Lower leg skin (tissue), 4 donors: Measurements from ENCODE around the gene ICE1. TPM values are rescaled to one million over a fixed set of nuclear protein-coding genes. Genes with fewer than 3 reads are reported as not detected.
"Not testable (repeated sequence)": the region's sequence is repeated elsewhere in the genome, so short reads cannot be mapped to it uniquely, and the experiment has no call there.

Source experiments
- DNase-seq, 2 donors: peaks; one replicate each; pipeline ENCODE4 v3.0.0-alpha.2; 2019; ENCODE audit warnings: low spot score in 2 of 2
- H3K4me3 ChIP-seq: fragments of 200-600 bp; sonication (generic); 2 replicates; pipeline ENCODE4 v1.5.1; 2017; ENCODE audit warnings: mild to moderate bottlenecking, low read depth; ENCODE audit not compliant: poor library complexity, severe bottlenecking
- POLR2A ChIP-seq, 2 donors: fragments of 450-650 bp; IDR thresholded peaks; one replicate each; pipeline ENCODE4 v1.6.1; 2016 to 2017; ENCODE audit warnings: antibody characterized with exemption in 2 of 2, mild to moderate bottlenecking in 1 of 2, moderate library complexity in 1 of 2
- WGBS, 2 donors: methylation state at CpG; one replicate each; pipeline ENCODE4 v1.1.5; 2018; 5-methylcytosine and 5-hydroxymethylcytosine counted together
- intact Hi-C: fragments of 100-400 bp; cut with DNase I; formaldehyde crosslinking; loops from one replicate; pipeline ENCODE4 v1.15.0; 2023; ENCODE audit warnings: low total_unique reads
- total RNA-seq, 4 donors: library from RNA; depleted of rRNA; stranded (reverse); fragments of >200 nt; gene quantifications; one replicate each; pipeline ENCODE4 v1.1.0, GENCODE V29; 2016
- TF ChIP-seq, protein P1 (sequence below), 3 donors: fragments of 450-650 bp; IDR thresholded peaks; one replicate each; pipeline ENCODE4 v1.5.1; 2016; ENCODE audit warnings: antibody characterized with exemption in 3 of 3, mild to moderate bottlenecking in 3 of 3, moderate library complexity in 2 of 3

ICE1 gene
- total RNA-seq, 4 donors from 2014 or later, result 15.3 to 20.2 (median 19.1) TPM

DNA sequence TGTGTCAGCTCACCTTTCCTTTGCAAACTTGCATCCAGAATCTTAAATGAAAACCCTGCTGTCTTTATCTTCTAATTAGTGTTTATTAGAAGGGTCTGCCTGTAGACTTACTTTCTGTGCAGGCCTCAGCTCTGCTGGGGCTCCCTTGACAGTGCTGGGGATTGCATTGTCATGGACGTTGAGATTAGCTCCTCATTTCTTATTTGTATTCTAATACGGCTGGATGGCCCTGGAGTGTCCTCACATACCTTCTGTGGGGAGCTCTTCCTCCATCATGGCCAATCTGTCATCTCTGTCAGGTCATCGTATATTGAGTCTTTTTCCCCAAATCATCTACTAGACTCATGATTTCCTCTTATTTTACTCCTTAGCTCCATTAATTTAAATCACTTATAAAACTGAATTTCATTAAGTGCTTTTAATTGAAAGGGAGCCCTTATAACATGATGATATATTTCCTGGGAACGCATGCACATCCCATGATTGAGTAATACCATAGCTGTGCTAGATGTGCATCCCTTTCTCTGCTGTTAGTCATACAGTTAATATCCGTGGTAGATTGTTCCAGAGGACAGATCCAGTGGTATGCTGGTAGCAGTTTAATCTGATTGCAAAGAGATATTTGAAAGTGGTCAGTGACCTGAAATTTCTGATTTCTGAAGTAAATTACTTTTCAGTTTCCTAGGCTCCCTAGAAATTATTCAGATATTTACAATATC is 61.6 kb downstream of the ICE1 start:
- no peak for TF ChIP-seq POLR2A (IDR thresholded peaks at IDR 0.05)
- TF ChIP-seq, protein P1, sequence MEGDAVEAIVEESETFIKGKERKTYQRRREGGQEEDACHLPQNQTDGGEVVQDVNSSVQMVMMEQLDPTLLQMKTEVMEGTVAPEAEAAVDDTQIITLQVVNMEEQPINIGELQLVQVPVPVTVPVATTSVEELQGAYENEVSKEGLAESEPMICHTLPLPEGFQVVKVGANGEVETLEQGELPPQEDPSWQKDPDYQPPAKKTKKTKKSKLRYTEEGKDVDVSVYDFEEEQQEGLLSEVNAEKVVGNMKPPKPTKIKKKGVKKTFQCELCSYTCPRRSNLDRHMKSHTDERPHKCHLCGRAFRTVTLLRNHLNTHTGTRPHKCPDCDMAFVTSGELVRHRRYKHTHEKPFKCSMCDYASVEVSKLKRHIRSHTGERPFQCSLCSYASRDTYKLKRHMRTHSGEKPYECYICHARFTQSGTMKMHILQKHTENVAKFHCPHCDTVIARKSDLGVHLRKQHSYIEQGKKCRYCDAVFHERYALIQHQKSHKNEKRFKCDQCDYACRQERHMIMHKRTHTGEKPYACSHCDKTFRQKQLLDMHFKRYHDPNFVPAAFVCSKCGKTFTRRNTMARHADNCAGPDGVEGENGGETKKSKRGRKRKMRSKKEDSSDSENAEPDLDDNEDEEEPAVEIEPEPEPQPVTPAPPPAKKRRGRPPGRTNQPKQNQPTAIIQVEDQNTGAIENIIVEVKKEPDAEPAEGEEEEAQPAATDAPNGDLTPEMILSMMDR (IDR thresholded peaks at IDR 0.05), result no peak
- no peak overlapping the region for H3K4me3 ChIP-seq
- WGBS, 2 donors, result 84 to 87% methylated on average over 5 of the region's 5 CpGs
- intact Hi-C loops, result no loop called here
- no peak for DNase-seq

DNA sequence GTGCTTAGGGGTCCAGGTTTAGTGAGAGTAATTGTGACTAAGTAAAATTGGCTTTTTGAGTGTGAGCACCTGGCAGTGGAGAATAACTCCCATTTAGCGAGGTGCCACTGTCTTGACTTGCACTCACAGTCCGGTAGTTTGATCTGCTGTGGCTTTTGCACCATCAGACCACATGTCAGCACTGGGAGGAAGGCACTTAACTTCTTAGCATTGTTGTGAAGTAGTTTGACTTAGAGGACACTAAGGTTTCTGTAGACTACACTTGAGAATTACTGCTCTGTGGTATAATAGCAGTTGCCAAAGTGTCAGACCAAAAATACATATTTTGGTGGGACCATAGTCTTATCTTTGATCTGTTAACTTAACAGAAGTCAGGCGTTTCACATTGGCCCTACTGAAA is 63.6 kb downstream of the ICE1 start:
- no peak for DNase-seq
- H3K4me3 ChIP-seq, result no peak overlapping the region
- intact Hi-C loops, result no loop called here
- 86 to 90% methylated on average over 3 of the region's 3 CpGs for WGBS, 2 donors
- TF ChIP-seq, protein P1 (IDR thresholded peaks at IDR 0.05), result no peak
- TF ChIP-seq POLR2A (IDR thresholded peaks at IDR 0.05), result no peak

DNA sequence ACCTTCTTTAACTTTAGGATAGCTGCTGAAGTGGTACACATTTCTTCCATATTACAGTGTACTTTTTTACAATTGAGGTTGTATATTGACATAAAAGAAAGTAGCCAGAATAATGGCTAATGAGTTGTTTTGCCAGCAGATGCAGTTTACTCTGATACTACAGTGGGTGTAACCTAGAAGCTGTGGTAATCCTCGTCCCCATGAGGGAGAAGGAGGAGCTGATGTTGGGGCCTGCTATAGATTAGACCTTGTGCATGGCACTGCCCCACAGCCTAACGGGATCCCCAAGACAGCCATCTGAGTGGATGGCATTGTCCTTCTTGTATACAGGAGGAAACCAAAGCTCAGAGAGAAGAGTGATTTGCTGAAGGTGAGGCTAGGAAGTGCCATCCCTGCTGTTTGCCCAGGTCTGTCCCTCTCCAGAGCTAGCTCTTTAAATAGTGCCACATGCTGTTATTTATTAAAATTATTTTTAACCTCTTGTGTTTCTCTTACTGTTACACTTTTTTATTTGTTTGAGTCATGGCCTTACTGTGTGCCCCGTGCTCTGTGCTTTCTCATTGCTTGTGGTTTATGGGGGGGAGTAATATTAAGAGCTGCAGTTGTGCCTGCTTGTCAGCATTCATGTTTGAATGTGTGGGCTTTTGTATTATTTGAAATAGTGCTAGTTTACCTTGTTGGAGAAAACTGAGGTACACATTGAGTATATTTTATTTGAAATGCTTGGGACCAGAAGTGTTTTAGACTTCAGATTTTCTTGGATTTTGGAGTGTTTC is 65.3 kb downstream of the ICE1 start:
- 59 to 62% methylated on average over 3 of the region's 3 CpGs for WGBS, 2 donors
- H3K4me3 ChIP-seq, result no peak overlapping the region
- no peak for DNase-seq
- intact Hi-C loops, result no loop called here
- no peak for TF ChIP-seq POLR2A (IDR thresholded peaks at IDR 0.05)
- TF ChIP-seq, protein P1 (IDR thresholded peaks at IDR 0.05), result no peak

DNA sequence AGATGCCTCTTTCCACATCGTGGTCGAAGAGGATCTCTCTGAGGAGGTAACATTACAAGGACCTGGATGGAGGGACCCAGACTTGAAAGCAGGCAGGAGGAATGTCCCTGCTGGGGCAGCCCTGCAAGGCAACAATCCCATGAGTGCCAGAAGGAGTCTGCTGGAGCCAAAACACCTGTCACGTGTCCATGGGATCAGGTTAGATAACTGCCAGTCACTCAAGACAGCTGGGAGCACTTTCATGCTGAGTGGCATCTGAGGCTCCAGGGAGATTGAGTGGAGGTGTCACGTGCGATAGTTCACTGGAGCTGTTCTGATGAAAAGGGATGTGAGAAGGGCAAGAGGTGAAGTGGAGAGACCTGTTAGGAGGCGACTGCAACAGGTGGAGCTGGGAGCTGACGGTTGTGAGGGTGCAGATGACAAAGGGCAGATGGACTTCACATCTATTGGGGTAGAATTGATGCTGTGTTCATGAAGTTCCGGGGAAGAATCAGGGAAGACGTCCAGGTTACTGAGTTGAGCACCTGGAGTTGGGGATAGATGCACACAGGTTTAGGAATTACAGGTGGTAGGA is 68.4 kb downstream of the ICE1 start:
- DNase-seq, result no peak
- no peak overlapping the region for H3K4me3 ChIP-seq
- WGBS, 2 donors, result 68% methylated on average over 9 of the region's 9 CpGs
- no peak for TF ChIP-seq POLR2A (IDR thresholded peaks at IDR 0.05)
- TF ChIP-seq, protein P1 (IDR thresholded peaks at IDR 0.05), result no peak
- intact Hi-C loops, result loop anchor here (10.0 kb wide), 1 partner anchor 1084 kb away; no protein-coding TSS in a partner anchor

DNA sequence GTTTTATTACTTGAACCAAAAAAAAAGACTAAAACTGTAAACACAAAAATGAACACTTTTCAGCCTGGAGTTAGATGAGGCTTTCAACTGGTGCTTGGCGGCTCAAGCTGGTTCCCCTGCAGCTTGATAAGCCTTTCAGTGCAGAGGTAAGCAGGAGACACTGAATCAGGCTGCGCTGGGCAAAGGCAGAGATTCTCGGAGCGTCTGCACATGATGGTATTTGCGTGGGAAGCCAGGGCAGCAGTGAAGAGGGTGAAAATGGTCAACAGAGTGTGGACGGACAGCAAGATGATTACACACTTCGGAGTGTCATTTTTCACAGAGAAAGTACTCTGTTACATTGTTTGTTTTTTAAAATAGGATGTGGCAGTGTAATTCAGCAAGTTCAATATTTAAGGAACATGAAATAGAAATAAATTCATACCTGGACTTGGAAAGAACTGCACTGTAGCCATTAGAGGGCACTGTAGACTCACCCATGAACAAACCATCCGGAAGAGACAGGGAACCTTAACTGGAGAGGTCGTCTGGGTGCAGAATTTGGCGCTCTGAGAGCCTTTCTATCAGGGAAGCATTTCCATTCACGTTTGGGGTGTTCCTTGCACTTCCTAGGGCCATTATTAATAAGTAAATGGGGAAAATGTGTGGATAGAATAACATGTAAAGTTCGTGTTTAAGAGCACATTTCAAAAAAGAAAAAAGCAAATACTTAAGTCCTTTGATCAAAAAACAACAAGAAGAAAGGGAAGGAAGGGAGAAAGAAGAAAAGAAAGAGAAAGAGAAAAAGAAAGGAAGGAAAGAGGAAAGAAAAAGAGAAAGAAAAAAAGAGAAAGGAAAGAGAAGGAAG is 69.8 kb downstream of the ICE1 start:
- TF ChIP-seq POLR2A (IDR thresholded peaks at IDR 0.05), result no peak
- TF ChIP-seq, protein P1 (IDR thresholded peaks at IDR 0.05), result no peak
- intact Hi-C loops, result loop anchor here (10.0 kb wide), 1 partner anchor 1082 kb away; no protein-coding TSS in a partner anchor
- WGBS, 2 donors, result 33% methylated on average over 12 of the region's 12 CpGs
- no peak overlapping the region for H3K4me3 ChIP-seq
- DNase-seq, result no peak

DNA sequence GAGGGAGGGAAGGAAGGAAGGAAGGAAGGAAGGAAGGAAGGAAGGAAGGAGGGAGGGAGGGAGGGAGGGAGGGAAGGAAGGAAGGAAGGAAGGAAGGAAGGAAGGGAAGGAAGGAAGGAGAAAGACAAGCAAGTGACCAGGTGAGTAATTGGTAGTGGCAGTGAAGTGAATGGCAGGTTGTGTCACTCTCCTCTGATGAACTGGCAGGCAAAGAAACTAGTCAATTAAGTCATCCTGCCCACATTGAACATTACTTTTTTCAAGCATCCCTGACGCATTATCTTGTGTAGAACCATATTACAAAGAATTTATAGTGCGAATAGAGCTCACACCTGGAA is 70.4 kb downstream of the ICE1 start:
- intact Hi-C loops, result loop anchor here (10.0 kb wide), 1 partner anchor 1082 kb away; no protein-coding TSS in a partner anchor
- 75 to 90% methylated on average over 2 of the region's 2 CpGs for WGBS, 2 donors
- not testable (repeated sequence) for DNase-seq, H3K4me3 ChIP-seq
